Muscle of back (tissue), 11 donors: ENCODE data around the gene CSRNP3. TPM values are rescaled to one million over a fixed set of nuclear protein-coding genes. Genes with fewer than 3 reads are reported as not detected.

Experiments used
- DNase-seq, 3 donors: peaks; one replicate each; pipeline versions ENCODE4 v3.0.0 to v3.0.0-alpha.2; 2013
- polyA plus RNA-seq, 10 donors: library from polyadenylated mRNA; unstranded; fragments of 120-200 nt; gene quantifications; one replicate each; pipeline ENCODE4 v1.2.1, GENCODE V29; 2013; ENCODE audit not compliant: insufficient read length in 10 of 10

Gene CSRNP3
- polyA plus RNA-seq, 10 donors: 6.3 to 12.2 (median 10.6) TPM

DNA sequence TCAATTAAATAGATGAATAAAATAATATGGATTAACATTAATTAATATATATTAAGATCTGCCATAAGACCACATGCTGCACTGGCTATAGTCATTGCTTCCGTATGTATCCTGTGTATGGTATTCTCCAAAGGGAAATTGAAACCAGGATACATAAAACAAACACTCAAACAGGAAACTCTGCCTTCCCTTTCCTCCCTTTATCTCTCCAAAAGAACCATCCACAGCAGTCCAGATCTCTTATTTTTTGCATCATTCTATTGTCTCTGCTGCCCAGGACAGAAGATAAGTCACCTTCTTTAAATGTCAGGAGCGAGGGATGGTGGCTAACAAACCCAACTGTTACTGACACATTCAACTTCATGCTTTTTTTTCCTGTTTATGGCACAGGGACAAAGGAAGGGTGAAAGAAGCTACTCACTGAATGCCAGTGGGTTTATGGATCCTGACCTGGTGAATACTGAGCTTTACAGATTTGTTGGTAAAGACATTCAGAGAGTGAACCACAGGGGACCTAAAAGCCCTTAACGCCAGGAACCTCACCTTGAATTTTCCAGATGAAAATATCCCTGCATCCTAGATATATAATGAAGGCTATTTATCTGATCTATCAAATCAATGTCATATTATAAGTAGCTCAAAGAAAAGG lies 67.5 kb downstream of the CSRNP3 start:
- peak in 1 of 3 donors; percentile 31 for DNase-seq

GRCh38 chr2:165539985-165540384 lies 70.5 kb downstream of the CSRNP3 start:
- no peak for DNase-seq

DNA sequence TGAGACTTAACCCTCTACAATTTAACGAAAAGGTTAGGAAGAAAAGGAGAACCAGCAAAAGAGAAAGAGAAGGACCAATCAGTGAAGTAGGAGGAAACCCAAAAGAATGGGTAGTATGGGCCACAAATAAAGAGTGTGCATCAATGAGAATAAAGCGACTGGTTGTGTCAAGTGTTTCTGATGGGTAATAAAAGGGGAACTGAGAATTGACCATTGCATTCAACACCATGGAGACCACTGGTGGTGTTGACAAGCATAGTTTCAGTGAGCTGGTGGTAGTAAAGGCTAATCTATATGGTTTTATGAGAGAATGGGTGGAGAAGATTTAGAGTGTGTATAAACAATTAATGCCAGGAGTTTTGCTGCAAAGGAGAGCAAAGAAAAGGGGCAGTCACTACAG lies 75.4 kb downstream of the CSRNP3 start:
- no peak for DNase-seq

DNA sequence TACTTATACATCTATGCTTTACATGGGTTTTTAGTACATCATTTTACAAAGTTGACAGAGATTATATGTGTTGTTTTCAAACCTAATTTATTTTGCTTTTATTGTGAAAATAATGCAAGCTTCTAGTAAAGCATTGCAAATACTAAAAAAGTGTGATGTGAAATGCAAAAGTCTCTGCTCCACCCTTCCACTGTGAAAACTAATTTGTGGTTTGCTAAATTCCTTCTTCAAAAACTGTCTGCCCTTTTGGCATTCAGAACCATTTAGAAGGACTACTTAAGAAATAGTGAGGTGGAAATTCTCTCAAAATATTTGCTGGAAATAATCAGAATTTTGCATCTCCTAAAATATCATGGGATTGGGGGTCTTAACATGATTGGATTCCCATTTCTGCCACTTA lies 78.4 kb downstream of the CSRNP3 start:
- DNase-seq: no peak

- DNase-seq: no peak
These were observed 80.1 kb downstream of the CSRNP3 start for GRCh38 chr2:165549619-165550018.

GRCh38 chr2:165558832-165559231 lies 89.3 kb downstream of the CSRNP3 start:
- DNase-seq: no peak

- DNase-seq: no peak
These were observed 91.0 kb downstream of the CSRNP3 start for GRCh38 chr2:165560377-165560988.

- DNase-seq: no peak
These were observed 92.0 kb downstream of the CSRNP3 start for GRCh38 chr2:165561516-165561915.

DNA sequence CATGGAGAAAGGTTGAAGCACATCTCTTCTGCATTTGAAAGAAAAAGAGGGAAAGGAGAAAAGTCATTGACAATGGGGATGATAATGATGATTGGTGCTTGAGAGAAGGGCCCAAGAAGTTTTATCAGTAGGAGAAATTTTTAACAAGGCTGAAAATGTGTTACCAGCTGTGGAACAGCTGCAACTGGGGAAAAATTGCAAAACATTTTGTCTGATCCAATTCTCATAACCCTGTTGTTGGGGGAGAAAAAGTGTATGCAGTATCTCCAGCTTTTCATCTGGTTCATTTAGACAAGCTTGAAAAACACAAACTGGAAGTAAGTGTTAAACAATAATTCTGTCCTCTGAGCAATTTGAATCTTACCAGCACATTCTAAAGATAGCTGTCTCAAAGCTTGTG lies 92.7 kb downstream of the CSRNP3 start:
- peak in 1 of 3 donors; percentile 39 for DNase-seq

DNA sequence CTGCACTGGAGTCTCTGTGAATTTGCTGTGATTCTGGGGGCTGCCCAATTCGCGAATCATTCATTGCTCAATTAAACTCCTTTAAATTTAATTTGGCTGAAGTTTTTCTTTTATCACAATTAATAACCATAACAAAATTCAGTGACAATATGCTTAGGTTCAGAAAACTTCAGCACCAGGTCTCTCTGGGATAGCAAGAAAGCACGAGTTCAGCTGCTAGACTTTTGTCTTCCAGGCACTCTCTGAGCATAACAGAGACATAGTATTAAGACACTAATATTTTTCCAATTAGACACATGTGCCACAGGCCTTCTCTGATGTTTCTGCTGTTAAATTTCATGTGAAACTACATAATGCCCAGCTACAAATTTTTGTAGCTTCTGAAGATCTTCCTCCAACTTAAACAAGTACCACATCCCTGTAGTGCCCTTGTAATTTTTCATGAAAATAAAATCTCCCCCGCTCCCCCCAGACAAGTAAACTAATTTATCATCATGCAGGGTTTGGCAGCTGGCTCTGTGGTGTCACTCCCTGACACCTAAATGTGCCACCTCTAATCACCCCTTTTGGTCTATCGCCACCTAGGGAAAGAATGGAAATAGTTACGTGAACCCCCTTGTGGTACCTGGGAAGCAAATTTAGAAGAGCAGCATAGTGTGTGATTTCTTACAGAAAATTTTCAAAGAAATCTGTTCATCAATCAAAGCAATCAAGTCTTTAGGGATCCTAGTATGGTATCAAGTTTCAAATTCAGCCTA lies 94.1 kb downstream of the CSRNP3 start:
- no peak for DNase-seq

GRCh38 chr2:165566008-165566407 lies 96.5 kb downstream of the CSRNP3 start:
- no peak for DNase-seq

DNA sequence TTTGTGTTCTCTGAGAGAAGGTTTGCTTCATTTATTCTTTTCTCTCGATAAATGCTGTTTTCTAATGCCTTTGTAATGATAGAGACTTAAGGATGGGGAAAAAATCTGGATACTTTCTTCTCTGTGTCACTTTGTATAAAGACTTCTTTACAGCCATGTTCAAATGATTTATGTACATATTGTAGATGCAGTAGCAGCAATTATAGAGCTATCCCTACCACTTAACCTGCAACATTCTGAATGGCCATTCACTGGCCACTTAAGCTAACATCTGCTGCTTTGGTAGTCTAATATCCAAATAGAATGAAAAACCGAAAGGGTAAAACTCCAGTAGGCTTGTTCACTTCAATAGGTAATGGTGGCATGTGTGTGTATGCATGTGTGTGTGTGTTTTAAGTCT lies 97.8 kb downstream of the CSRNP3 start:
- no peak for DNase-seq

- no peak for DNase-seq
These were observed 98.9 kb downstream of the CSRNP3 start for GRCh38 chr2:165568361-165568760.

DNA sequence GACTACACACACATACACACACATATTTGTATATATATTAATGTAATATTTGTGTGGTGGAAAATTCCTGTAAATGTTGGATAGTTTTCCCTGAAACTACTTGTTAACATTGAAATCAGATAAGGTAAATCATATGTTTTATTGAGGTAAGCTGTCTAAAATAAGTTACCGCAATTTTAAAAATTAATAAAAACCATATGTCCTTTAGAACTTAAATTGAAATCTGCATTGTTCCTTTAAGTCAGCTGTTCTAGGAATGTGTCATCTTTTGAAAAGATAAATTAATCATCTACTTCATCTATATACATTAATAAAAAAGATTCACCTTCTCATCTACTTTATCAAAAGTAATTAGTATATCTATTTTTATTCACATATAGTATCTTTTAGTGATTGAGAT lies 102.0 kb downstream of the CSRNP3 start:
- no peak for DNase-seq

DNA sequence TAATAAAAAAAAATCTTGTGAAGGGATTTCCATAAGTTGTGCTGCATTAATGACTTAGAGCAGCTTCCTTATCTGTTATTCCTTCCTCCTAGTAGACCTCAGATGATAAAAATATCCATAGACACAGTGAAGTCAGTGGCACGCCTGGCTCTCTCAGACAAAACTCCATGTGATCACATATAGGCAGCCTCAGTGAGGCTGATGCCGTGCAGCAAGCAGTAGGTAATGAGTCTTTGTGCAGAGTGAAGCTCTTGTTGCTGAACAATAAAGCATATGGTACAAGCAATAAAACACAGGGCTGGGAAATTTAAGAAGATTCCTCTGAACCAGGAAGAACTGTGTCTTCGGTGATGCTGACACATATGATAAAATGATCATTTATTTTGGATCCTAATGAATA lies 102.7 kb downstream of the CSRNP3 start:
- DNase-seq: peak in 2 of 3 donors; percentile 39 to 69

- peak; percentile 35 to 84 (median 49) for DNase-seq
These were observed 104.3 kb downstream of the CSRNP3 start for GRCh38 chr2:165573534-165574461.

DNA sequence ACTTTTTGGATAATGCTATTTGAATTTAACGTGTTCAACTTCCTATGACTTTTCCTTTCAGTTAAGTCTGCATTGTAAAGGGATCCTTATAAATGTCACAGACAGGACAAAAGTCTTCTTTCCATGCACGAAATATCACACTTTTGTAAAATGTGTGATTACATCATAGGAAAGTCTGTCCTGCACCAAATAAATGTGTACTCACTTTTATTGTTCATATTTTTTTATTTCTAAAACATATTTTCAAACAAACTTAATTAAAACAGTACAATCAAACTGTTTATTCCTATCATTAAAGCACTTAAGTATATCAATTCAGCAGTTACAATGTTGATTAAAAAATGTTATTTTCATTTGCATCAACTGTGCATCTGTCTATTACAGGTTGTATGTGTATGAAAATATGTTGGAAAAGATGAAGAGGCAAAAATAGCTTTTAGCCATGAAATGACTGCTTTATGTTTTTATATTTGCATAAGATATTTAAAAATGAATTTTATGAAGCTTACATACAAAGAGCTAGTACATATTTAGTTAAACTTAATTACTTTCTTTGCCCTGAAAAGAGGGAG lies 105.6 kb downstream of the CSRNP3 start:
- DNase-seq: no peak

DNA sequence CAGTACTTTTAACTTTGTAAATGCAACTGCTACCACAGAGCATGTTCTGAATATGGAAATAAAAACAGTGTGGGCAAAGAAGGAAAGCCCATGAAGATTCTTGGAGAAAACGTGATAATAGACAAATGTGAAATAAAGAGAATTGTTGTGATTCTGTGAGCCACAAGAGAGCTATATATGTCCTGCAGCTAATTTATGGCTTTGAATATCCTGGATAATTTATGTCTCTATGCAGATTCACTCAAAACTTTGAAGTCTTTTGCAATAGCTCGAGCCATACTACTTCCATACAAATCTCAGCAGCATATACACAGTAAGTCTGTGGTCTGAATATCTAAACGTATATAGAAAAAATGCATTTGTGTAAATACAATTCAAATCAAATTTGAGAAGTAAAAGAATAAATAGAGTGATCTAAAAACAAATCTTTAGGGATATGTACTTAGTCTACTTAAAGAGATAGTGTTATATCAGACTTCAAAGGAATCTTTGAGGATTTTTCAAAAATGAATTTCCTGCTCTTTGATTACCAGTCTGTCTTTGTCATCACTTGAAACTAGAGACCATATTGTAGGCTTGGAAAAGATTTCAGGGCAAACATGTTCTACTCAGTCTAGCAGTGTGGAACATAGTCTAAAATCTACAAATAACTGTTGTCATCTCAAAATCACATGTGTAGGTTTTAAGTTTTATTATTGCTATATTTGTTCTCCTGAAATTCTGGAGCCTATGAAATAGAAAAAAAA lies 107.1 kb downstream of the CSRNP3 start:
- peak in 1 of 3 donors; percentile 46 for DNase-seq

DNA sequence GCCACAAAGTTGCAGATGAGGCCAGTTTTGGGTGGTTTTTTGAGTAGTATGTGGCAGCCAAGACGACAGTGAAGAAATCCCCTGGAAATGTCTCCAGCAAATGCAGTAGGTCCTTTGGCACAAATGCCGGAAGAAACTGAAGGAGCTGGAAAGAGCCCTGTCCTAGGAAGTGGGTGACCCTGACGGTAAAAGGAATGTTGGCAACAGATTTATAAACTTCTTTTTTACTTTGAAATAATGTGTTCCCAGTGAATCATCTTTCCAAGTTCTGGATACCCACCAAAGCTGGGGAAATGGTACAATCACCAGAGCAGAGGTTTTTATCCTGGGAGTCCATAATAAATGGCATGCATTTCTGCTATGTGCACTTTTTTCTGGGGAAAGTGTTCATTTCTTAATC lies 112.9 kb downstream of the CSRNP3 start:
- peak in 1 of 3 donors; percentile 14 for DNase-seq

DNA sequence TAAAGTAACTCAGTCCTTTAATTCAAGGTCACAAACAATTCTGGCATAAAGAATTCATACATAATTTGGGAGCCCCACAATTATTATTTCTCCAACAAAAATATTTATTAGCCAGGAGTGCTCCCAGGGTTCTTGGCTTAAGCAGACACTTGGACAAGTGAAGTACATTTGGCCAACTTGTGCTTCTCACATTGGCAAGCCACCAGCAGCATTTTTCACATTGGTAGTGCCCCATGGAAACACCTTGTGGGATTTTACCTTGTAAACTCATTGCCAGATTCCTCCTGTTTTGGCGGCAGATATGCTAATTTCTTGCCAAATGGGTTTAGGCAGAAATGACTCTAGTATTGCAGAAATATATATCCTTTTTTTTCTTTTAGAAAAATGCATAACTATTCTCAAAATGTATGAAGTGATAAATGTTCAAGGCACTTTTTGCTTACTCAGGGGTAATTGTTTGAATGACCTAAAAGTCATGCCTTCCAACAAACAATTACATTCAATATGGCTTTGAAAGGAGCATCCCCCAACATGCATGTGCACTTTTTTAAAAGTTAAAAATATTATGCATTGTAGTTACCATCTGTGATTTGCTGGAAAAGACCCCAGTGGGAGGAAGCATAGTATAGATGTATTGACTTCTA lies 113.5 kb downstream of the CSRNP3 start:
- peak in 1 of 3 donors; percentile 18 for DNase-seq
